WI38 (cell line): ENCODE data around the gene UBXN1.
"Not testable (repeated sequence)": the region's sequence is repeated elsewhere in the genome, so short reads cannot be mapped to it uniquely, and the experiment has no call there.

Experiments
- H3K4me3 ChIP-seq: 2 replicates; pipeline ENCODE4 v1.5.1; 2011; ENCODE audit warnings: low read depth, mild to moderate bottlenecking, control low read depth, low read length
- CTCF ChIP-seq: IDR thresholded peaks from 2 replicates; pipeline ENCODE4 v1.5.1; 2012; ENCODE audit warnings: low read depth, mild to moderate bottlenecking, control low read depth, low read length

Gene UBXN1

GRCh38 chr11:62707277-62707861 is 28.5 kb upstream of the UBXN1 start, which contains the start of the genes BSCL2 and GNG3:
Gene BSCL2, minus strand, starts transcription at chr11:62707424. Its CDS starts 229 bp downstream, at chr11:62707195.
Gene GNG3, plus strand, starts transcription at chr11:62707676. Its CDS starts 620 bp downstream, at chr11:62708296.
- peak within 1 kb of the TSS; percentile 73 for H3K4me3 ChIP-seq
- TF ChIP-seq CTCF = no peak

GRCh38 chr11:62706850-62707247 is 28.0 kb upstream of the UBXN1 start:
- no peak overlapping the region for H3K4me3 ChIP-seq
- no peak for TF ChIP-seq CTCF

- no peak for TF ChIP-seq CTCF
- H3K4me3 ChIP-seq = peak overlapping the region; percentile 73
These were observed 27.3 kb upstream of the UBXN1 start for GRCh38 chr11:62705880-62706849.

GRCh38 chr11:62705413-62705812 is 26.5 kb upstream of the UBXN1 start:
- H3K4me3 ChIP-seq = peak overlapping the region; percentile 73
- no peak for TF ChIP-seq CTCF

- H3K4me3 ChIP-seq = not testable (repeated sequence)
These were observed 25.0 kb upstream of the UBXN1 start for GRCh38 chr11:62703921-62704320.

- no peak for TF ChIP-seq CTCF
- no peak overlapping the region for H3K4me3 ChIP-seq
These were observed 23.4 kb upstream of the UBXN1 start for GRCh38 chr11:62702246-62702645.

- peak; percentile 79 for TF ChIP-seq CTCF
- H3K4me3 ChIP-seq = no peak overlapping the region
These were observed 15.7 kb upstream of the UBXN1 start for GRCh38 chr11:62694455-62695167.

GRCh38 chr11:62693624-62694023 is 14.8 kb upstream of the UBXN1 start:
- H3K4me3 ChIP-seq = not testable (repeated sequence)
